ENCODE measurements around the gene ABCB9.

Gene ABCB9

DNA sequence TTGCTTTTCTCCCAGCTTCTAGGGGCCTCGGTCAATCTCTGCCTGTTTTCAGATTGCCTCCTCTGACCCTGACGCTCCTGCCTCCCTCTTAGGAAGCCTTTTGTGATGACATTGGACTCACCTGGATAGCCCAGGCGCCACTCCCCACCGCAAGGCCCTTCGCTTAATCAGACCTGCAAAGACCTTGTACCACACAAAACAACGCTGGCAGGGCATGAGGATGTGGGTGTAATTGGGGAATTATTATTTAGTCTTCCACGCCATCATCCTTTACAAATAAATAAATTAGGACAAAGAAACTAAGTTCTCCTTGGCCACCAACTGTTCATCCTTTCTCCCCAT lies 62.6 kb downstream of the ABCB9 start:
- TF ChIP-seq, protein P1, sequence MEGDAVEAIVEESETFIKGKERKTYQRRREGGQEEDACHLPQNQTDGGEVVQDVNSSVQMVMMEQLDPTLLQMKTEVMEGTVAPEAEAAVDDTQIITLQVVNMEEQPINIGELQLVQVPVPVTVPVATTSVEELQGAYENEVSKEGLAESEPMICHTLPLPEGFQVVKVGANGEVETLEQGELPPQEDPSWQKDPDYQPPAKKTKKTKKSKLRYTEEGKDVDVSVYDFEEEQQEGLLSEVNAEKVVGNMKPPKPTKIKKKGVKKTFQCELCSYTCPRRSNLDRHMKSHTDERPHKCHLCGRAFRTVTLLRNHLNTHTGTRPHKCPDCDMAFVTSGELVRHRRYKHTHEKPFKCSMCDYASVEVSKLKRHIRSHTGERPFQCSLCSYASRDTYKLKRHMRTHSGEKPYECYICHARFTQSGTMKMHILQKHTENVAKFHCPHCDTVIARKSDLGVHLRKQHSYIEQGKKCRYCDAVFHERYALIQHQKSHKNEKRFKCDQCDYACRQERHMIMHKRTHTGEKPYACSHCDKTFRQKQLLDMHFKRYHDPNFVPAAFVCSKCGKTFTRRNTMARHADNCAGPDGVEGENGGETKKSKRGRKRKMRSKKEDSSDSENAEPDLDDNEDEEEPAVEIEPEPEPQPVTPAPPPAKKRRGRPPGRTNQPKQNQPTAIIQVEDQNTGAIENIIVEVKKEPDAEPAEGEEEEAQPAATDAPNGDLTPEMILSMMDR (IDR thresholded peaks at IDR 0.05; ENCODE audit: insufficient read depth, low read length, missing control alignments): no peak
- ChIA-PET POLR2A (interaction anchor here (0.6 kb wide), 1 partner anchor 10 kb away, joined by 3 read pairs; no protein-coding TSS in a partner anchor), CTCF (no interaction called here)
- no peak overlapping the region for H3K4me3 ChIP-seq (ENCODE audit: low read depth, low read length)
- DNase-seq (ENCODE audit: low read depth, low spot score): no peak

DNA sequence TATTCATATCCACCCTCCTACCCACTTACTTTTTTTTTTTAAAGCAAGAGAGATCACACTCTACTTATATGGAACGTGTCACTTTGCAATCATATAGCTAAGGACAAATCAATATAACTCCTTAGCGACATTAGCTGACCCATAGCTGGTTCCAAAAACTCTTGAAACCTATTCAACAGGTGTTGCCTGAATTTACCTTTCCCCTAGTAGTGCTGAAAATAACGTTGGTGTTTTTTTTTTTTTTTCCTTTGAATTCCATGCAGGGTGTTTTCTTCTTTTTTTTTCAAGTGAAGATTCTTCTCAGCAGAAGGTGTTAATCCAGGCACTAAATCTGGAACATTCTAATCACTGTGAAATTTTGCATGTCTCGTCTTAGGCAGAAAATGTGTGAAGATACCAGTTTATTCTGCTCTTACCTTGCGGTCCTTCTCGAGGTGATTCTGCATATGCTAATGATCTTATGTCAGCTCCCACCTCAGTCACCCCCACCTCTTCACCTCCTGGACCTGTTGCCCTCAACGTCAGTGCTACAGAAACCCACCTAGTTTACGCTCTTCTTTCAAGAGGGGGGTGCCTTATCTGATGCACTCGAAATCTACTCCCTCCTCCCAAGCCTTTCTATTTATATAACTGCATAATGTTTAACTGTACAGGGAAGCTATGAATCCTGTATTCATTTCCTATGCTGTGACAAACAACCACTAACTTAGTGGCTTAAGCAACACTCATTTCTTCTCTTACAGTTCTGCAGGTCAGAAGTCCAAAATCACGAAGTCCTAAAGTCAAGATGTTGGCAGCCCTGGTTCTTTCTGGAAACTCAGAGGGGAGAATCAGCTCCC lies 63.2 kb downstream of the ABCB9 start:
- POLR2A ChIA-PET: interaction anchor here (0.6 kb wide), 1 partner anchor 9 kb away, joined by 3 read pairs; no protein-coding TSS in a partner anchor
- CTCF ChIA-PET: no interaction called here
- no peak overlapping the region for H3K4me3 ChIP-seq (ENCODE audit: low read depth, low read length)
- no peak for DNase-seq (ENCODE audit: low read depth, low spot score)
- TF ChIP-seq, protein P1 (IDR thresholded peaks at IDR 0.05; ENCODE audit: insufficient read depth, low read length, missing control alignments): no peak

DNA sequence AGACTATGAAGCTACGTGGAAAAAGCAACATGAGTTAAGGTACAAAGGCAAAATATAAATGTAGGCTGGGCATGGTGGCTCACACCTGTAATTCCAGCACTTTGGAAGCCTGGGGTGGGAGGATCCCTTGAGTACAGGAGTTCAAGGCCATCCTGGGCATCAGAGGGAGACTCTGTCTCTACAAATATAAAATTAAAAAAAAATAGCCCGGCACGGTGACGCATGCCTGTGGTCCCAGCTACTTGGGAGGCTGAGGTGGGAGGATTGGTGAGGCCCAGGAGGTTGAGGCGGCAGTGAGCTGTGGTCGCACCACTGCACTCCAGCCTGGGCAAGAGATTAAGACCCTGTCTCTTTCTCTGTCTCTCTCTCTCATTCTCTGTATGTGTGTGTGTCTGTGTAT lies 66.4 kb downstream of the ABCB9 start:
- H3K4me3 ChIP-seq (ENCODE audit: low read depth, low read length): no peak overlapping the region
- ChIA-PET CTCF (interaction anchor here (1.5 kb wide), 1 partner anchor 9 kb away, joined by 6 read pairs; no protein-coding TSS in a partner anchor), POLR2A (no interaction called here)
- DNase-seq (ENCODE audit: low read depth, low spot score): no peak
- TF ChIP-seq, protein P1 (IDR thresholded peaks at IDR 0.05; ENCODE audit: insufficient read depth, low read length, missing control alignments): no peak

DNA sequence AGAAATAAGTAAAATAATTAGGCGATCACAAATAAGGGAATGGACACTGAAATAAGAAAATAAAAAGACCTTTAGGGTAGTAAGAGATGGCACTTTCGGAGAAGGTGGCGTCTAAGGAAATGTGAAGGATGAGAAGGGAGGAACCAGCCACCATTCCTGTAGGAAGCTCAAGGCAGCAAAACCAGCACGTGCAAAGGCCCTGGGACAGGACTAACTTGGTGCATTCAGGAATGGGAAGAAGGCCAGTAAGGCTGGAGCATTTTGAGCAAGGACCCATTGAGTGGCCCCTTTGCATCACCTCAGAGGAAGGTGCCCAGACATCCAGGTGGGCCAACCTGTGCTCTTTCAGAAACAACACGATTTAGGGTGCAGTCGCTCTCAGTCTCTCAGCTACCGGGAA lies 69.6 kb downstream of the ABCB9 start:
- TF ChIP-seq, protein P1 (IDR thresholded peaks at IDR 0.05; ENCODE audit: insufficient read depth, low read length, missing control alignments): no peak
- CTCF ChIA-PET: interaction anchor here (0.8 to 5.8 kb wide), 2 partner anchors 12 to 15 kb away, joined by 3 to 38 read pairs; no protein-coding TSS in a partner anchor
- POLR2A ChIA-PET: no interaction called here

DNA sequence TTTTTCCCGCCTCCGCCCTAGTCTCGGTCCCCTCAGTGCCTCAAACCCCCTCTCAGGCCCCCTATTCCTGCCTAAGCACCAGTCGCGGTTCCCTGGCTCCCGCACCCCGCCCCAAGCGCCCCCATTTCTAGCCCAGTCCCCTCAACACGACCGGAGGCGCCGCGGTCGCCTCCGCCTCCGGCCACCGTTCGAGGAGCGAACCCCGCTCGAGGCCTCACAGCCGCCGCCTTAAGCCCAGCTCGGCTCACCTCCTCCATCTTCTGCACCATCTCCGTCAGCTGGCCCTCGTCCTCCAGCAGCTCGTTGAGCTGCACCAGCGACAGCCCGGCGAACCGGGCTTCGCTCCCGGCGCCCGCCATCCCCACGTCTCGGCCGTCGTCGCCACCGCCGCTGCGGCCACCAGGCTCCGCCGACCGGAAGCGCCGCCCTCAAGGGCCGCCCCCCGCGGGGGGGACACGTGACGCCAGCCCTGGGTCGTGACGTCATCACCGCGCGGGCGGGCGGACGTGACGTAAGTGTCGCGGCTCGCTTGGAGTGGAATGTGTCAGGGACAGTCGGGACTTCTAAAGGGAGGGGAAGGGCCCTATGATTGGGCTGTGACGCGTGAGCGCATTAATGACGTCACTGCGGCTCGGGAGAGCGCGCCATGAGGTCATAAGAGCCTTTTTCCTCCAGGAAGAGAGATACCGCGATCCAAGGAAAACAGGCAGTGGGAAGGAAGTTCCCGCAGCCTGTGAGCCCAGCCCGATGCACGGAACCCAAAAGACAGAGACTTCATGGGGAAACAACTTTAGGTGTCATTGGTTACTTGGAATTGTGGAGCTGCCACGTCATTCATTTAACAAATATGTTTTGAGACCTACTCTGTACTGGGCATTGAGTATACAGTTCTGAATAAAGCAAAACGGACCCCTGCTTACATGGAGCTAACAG lies 70.3 kb downstream of the ABCB9 start, which contains the start of gene VPS37B:
TSS of gene VPS37B (minus strand) at position 421 of the 933 bp plus-strand sequence. CDS start at position 359, 62 bp downstream.
- peak within 1 kb of the TSS; percentile 80 for H3K4me3 ChIP-seq (ENCODE audit: low read depth, low read length)
- POLR2A ChIA-PET: no interaction called here
- DNase-seq (ENCODE audit: low read depth, low spot score): no peak
- TF ChIP-seq, protein P1 (IDR thresholded peaks at IDR 0.05; ENCODE audit: insufficient read depth, low read length, missing control alignments): no peak
- CTCF ChIA-PET: interaction anchor here (0.7 to 7.9 kb wide), 6 partner anchors 13 to 102 kb away, joined by 3 to 46 read pairs (median 6); no protein-coding TSS in a partner anchor

More for the DNA sequence above, 69.6 kb downstream of the ABCB9 start:
- no peak overlapping the region for H3K4me3 ChIP-seq (ENCODE audit: low read depth, low read length)
- DNase-seq (ENCODE audit: low read depth, low spot score): no peak

All from AG04449 (cell line).